Cardiac fibroblast (primary cell): Measurements from ENCODE around the gene LGALS7.

Experiments
- DNase-seq, 2 donors: peaks; one replicate each; pipeline versions ENCODE4 v3.0.0 to v3.0.0-alpha.2; 2010; ENCODE audit warnings: low read depth in 2 of 2
- H3K4me3 ChIP-seq, 2 donors: replicated peaks in 1 of 2; 1 replicate in 1 of 2; 2 replicates in 1 of 2; pipeline ENCODE4 v1.5.1; 2011; ENCODE audit warnings: low read depth in 2 of 2, low read length in 2 of 2, mild to moderate bottlenecking in 2 of 2, moderate library complexity in 1 of 2
- CTCF ChIP-seq: IDR thresholded peaks from one replicate; pipeline ENCODE4 v1.5.1; 2011; ENCODE audit warnings: low read depth, mild to moderate bottlenecking, low read length, inconsistent platforms

Gene LGALS7

GRCh38 chr19:38737921-38738737 is 35.2 kb downstream of the LGALS7 start:
- TF ChIP-seq CTCF, result peak; percentile 4
- no peak for DNase-seq
- H3K4me3 ChIP-seq, result no peak overlapping the region

- H3K4me3 ChIP-seq, result no peak overlapping the region
- TF ChIP-seq CTCF, result no peak
- DNase-seq, result no peak
Observed at GRCh38 chr19:38737281-38737865, 35.9 kb downstream of the LGALS7 start.

- DNase-seq, result no peak
- no peak for TF ChIP-seq CTCF
- peak overlapping the region; percentile 19 to 40 for H3K4me3 ChIP-seq
Observed at GRCh38 chr19:38736413-38737280, 36.7 kb downstream of the LGALS7 start.

GRCh38 chr19:38736036-38736412 is 37.3 kb downstream of the LGALS7 start:
- peak overlapping the region; percentile 19 to 40 for H3K4me3 ChIP-seq
- no peak for DNase-seq
- TF ChIP-seq CTCF, result no peak

GRCh38 chr19:38735257-38735686 is 38.0 kb downstream of the LGALS7 start:
- DNase-seq, result no peak
- H3K4me3 ChIP-seq, result no peak overlapping the region
- TF ChIP-seq CTCF, result no peak

- no peak for DNase-seq
- TF ChIP-seq CTCF, result no peak
- H3K4me3 ChIP-seq, result no peak overlapping the region
Observed at GRCh38 chr19:38734426-38735256, 38.7 kb downstream of the LGALS7 start.
